Cardiac fibroblast (primary cell): ENCODE measurements around the gene BTLA.

Experiments
- DNase-seq, 2 donors: peaks; one replicate each; pipeline versions ENCODE4 v3.0.0 to v3.0.0-alpha.2; 2010; ENCODE audit warnings: low read depth in 2 of 2
- H3K4me3 ChIP-seq, 2 donors: replicated peaks in 1 of 2; 1 replicate in 1 of 2; 2 replicates in 1 of 2; pipeline ENCODE4 v1.5.1; 2011; ENCODE audit warnings: low read depth in 2 of 2, low read length in 2 of 2, mild to moderate bottlenecking in 2 of 2, moderate library complexity in 1 of 2
- CTCF ChIP-seq: IDR thresholded peaks from one replicate; pipeline ENCODE4 v1.5.1; 2011; ENCODE audit warnings: low read depth, mild to moderate bottlenecking, low read length, inconsistent platforms

BTLA gene

GRCh38 chr3:112491373-112491772 is 7.9 kb downstream of the BTLA start:
- no peak for TF ChIP-seq CTCF
- no peak for DNase-seq
- no peak overlapping the region for H3K4me3 ChIP-seq

- no peak for TF ChIP-seq CTCF
- DNase-seq: no peak
- no peak overlapping the region for H3K4me3 ChIP-seq
Observed at GRCh38 chr3:112489674-112490479, 9.4 kb downstream of the BTLA start.

GRCh38 chr3:112486811-112487505 is 12.3 kb downstream of the BTLA start:
- DNase-seq: peak; percentile 6 to 34
- H3K4me3 ChIP-seq: no peak overlapping the region
- TF ChIP-seq CTCF: no peak

- H3K4me3 ChIP-seq: no peak overlapping the region
- DNase-seq: no peak
- no peak for TF ChIP-seq CTCF
Observed at GRCh38 chr3:112484352-112484751, 14.9 kb downstream of the BTLA start.

GRCh38 chr3:112482675-112483074 is 16.6 kb downstream of the BTLA start:
- no peak overlapping the region for H3K4me3 ChIP-seq
- no peak for TF ChIP-seq CTCF
- DNase-seq: no peak

GRCh38 chr3:112481302-112481721 is 18.0 kb downstream of the BTLA start:
- no peak for TF ChIP-seq CTCF
- no peak overlapping the region for H3K4me3 ChIP-seq
- DNase-seq: no peak
